ENCODE measurements around the gene MPHOSPH9.

The MPHOSPH9 gene

GRCh38 chr12:123266679-123267277, 33.8 kb upstream of the MPHOSPH9 start:
- DNase-seq (ENCODE audit: low read depth in 1 of 2, low spot score in 1 of 2), result no peak
- Histone ChIP-seq H3K27ac (replicated peaks) (no peak overlapping the region), H3K27me3 (ENCODE audit: insufficient read depth, poor library complexity, severe bottlenecking) (no peaks in the 10 kb centered on the region), H3K4me3 (replicated peaks; ENCODE audit: insufficient read depth, low read length) (no peak overlapping the region)
- TF ChIP-seq CTCF (IDR thresholded peaks at IDR 0.05; ENCODE audit: insufficient read depth, low read length), result no peak
- TF ChIP-seq SPI1 (IDR thresholded peaks at IDR 0.05; ENCODE audit: borderline replicate concordance, low read depth), result no peak
- TF ChIP-seq POLR2AphosphoS5 (IDR thresholded peaks at IDR 0.05; ENCODE audit: low read depth), result no peak
- TF ChIP-seq REST (IDR thresholded peaks at IDR 0.05; ENCODE audit: insufficient replicate concordance, low read depth), result no peak
- TF ChIP-seq GABPA (IDR thresholded peaks at IDR 0.05; ENCODE audit: low read depth), result no peak

- H3K27ac ChIP-seq (replicated peaks), result no peak overlapping the region
- TF ChIP-seq POLR2AphosphoS5 (IDR thresholded peaks at IDR 0.05; ENCODE audit: low read depth) (no peak), GABPA (IDR thresholded peaks at IDR 0.05; ENCODE audit: low read depth) (no peak), REST (IDR thresholded peaks at IDR 0.05; ENCODE audit: insufficient replicate concordance, low read depth) (no peak), CTCF (IDR thresholded peaks at IDR 0.05; ENCODE audit: insufficient read depth, low read length) (no peak), SPI1 (IDR thresholded peaks at IDR 0.05; ENCODE audit: borderline replicate concordance, low read depth) (no peak)
- H3K4me3 ChIP-seq (replicated peaks; ENCODE audit: insufficient read depth, low read length), result no peak overlapping the region
- no peaks in the 10 kb centered on the region for H3K27me3 ChIP-seq (ENCODE audit: insufficient read depth, poor library complexity, severe bottlenecking)
- DNase-seq (ENCODE audit: low read depth in 1 of 2, low spot score in 1 of 2), result no peak
These were observed 33.1 kb upstream of the MPHOSPH9 start for GRCh38 chr12:123265851-123266678.

GRCh38 chr12:123264642-123265041, 31.7 kb upstream of the MPHOSPH9 start:
- no peak for DNase-seq (ENCODE audit: low read depth in 1 of 2, low spot score in 1 of 2)
- H3K27ac ChIP-seq (replicated peaks), result no peak overlapping the region
- H3K27me3 ChIP-seq (ENCODE audit: insufficient read depth, poor library complexity, severe bottlenecking), result no peaks in the 10 kb centered on the region
- no peak overlapping the region for H3K4me3 ChIP-seq (replicated peaks; ENCODE audit: insufficient read depth, low read length)
- TF ChIP-seq CTCF (IDR thresholded peaks at IDR 0.05; ENCODE audit: insufficient read depth, low read length), result no peak
- no peak for TF ChIP-seq SPI1 (IDR thresholded peaks at IDR 0.05; ENCODE audit: borderline replicate concordance, low read depth)
- no peak for TF ChIP-seq POLR2AphosphoS5 (IDR thresholded peaks at IDR 0.05; ENCODE audit: low read depth)
- no peak for TF ChIP-seq REST (IDR thresholded peaks at IDR 0.05; ENCODE audit: insufficient replicate concordance, low read depth)
- TF ChIP-seq GABPA (IDR thresholded peaks at IDR 0.05; ENCODE audit: low read depth), result no peak

Measured in HL-60 (cell line).